D721Med (cell line): ENCODE data around the gene TRAPPC2B.

ENCODE experiments used
- DNase-seq: peaks from one replicate; pipeline ENCODE4 v3.0.0; 2011; ENCODE audit warnings: low spot score; ENCODE audit not compliant: insufficient read length
- FAIRE-seq: peaks from 2 replicates; lab custom pipeline; 2011; peaks lifted over from hg19 to GRCh38; lab: Jason Lieb, UNC
- CTCF ChIP-seq: IDR thresholded peaks from 2 replicates; pipeline ENCODE4 v1.5.1; 2012; ENCODE audit warnings: mild to moderate bottlenecking, control low read depth; ENCODE audit not compliant: insufficient read depth; ENCODE audit errors: missing control alignments

TRAPPC2B gene

GRCh38 chr19:57321751-57322150 is 41.6 kb upstream of the TRAPPC2B start:
- DNase-seq, result no peak
- TF ChIP-seq CTCF, result no peak
- no peak for FAIRE-seq

GRCh38 chr19:57324992-57325391 is 38.4 kb upstream of the TRAPPC2B start:
- TF ChIP-seq CTCF, result no peak
- DNase-seq (no peak), FAIRE-seq (no peak)

GRCh38 chr19:57327993-57328392 is 35.4 kb upstream of the TRAPPC2B start:
- FAIRE-seq, result no peak
- DNase-seq, result no peak
- TF ChIP-seq CTCF, result no peak

GRCh38 chr19:57334191-57334590 is 29.2 kb upstream of the TRAPPC2B start:
- DNase-seq (no peak), FAIRE-seq (no peak)
- no peak for TF ChIP-seq CTCF

- FAIRE-seq (no peak), DNase-seq (no peak)
Measured at GRCh38 chr19:57338877-57339276, 24.5 kb upstream of the TRAPPC2B start.

GRCh38 chr19:57342582-57342981 is 20.8 kb upstream of the TRAPPC2B start:
- DNase-seq, result no peak
- TF ChIP-seq CTCF, result no peak
- no peak for FAIRE-seq

More at GRCh38 chr19:57338877-57339276, 24.5 kb upstream of the TRAPPC2B start:
- TF ChIP-seq CTCF, result no peak

- FAIRE-seq, result no peak
- no peak for TF ChIP-seq CTCF
- no peak for DNase-seq
Measured at GRCh38 chr19:57348136-57348535, 15.2 kb upstream of the TRAPPC2B start.
